Activated naive CD4-positive, alpha-beta T cell treated with anti-CD3 and anti-CD28 coated beads, Interleukin-2, amount 50 U/mL, for 72 hours (primary cell): ENCODE results near the gene ZMYND11. TPM values are rescaled to one million over a fixed set of nuclear protein-coding genes. Genes with fewer than 3 reads are reported as not detected.

ENCODE experiments used
- ATAC-seq, 2 donors: fragments of 150-1000 bp; cut with Tn5 transposase; 2 replicates each; pipeline ENCODE4 v1.10.0; 2021; ENCODE audit warnings: mild to moderate bottlenecking in 2 of 2, moderate library complexity in 2 of 2
- DNase-seq, 2 donors: peaks; one replicate each; pipeline ENCODE4 v3.0.0; 2021 to 2022; ENCODE audit warnings: low spot score in 2 of 2
- H3K27ac Mint-ChIP-seq, 2 donors: one replicate each; pipeline ENCODE4 v1.8.0; 2022; ENCODE audit warnings: mild to moderate bottlenecking in 2 of 2, mixed read lengths in 2 of 2
- H3K36me3 Mint-ChIP-seq, 2 donors: one replicate each; pipeline ENCODE4 v1.8.0; 2022; ENCODE audit warnings: mixed read lengths in 2 of 2
- H3K9me3 Mint-ChIP-seq, 2 donors: one replicate each; pipeline ENCODE4 v1.8.0; 2022; ENCODE audit warnings: mixed read lengths in 2 of 2
- total RNA-seq, 2 donors: library from RNA; stranded (reverse); gene quantifications; one replicate each; pipeline ENCODE4 v1.2.3, GENCODE V29; 2022

ZMYND11 gene
- total RNA-seq, 2 donors from 2014 or later, result 6.0 to 14.8 TPM

DNA sequence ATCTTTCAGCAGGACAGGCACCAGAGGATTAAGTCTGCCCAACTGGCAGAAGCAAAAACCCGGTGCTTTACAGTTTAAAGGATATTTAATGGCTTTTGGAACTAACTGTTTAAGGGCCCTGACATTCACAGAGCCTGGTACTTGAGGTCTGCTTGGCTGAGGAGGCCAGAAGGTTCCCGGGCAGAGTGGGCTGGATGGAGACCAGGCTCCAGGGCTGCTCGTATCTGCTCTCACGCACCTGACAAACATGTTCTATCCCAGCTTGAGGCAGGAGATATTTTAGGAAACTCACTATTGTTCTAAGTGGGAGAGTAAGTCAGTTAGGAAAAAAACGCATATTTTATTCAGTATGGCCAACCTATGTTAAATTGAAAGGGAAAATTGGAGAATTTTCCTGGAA is 143.5 kb downstream of the ZMYND11 start:
- DNase-seq, result no peak
- ATAC-seq, result no peak
- Mint-ChIP-seq H3K9me3 (no peaks in the 10 kb centered on the region), H3K36me3 (no peaks in the 10 kb centered on the region), H3K27ac (no peak overlapping the region)

DNA sequence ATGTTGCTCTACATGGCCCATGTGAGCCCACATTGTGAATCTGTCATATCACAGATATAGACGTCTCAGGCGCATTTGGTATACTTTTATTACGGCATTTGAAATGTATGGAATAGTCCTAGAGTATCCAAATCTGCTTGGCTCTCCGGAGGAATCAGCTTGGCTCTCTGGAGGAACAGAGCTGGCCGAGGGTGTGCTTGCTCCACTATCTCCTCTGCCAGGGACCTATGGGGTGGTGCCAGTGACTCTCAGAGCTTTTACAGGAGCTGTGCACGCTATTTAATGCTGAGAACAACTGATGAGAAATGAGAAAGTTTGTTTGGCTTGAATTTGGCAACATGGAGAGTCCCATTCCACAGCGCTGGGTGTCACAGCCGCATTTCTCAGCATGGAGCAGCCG is 144.0 kb downstream of the ZMYND11 start:
- H3K27ac Mint-ChIP-seq, result no peak overlapping the region
- no peak for ATAC-seq
- H3K9me3 Mint-ChIP-seq, result no peaks in the 10 kb centered on the region
- no peak for DNase-seq
- H3K36me3 Mint-ChIP-seq, result no peaks in the 10 kb centered on the region

DNA sequence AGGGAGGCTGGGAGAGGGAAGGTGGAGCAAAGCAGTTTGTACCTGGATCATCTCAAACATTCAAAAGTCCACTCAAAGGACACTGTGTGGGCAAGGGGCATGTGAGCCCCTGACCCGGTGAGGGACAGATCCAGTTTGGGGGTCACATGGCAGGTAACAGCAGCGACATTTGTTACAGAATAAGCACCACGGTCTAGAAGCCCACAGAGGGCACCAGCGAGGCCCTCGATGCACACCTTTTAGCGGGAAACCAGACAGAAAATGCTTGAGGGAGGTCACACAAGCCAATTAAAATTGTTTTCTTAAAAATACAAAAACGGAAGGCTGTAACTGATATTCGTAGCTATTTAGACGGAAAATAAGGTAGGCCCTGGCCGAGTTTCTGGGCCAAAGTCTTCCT is 144.4 kb downstream of the ZMYND11 start:
- no peak overlapping the region for H3K27ac Mint-ChIP-seq
- ATAC-seq, result no peak
- no peaks in the 10 kb centered on the region for H3K9me3 Mint-ChIP-seq
- no peak for DNase-seq
- H3K36me3 Mint-ChIP-seq, result no peaks in the 10 kb centered on the region

- ATAC-seq (peak; percentile 30 to 39), DNase-seq (no peak)
- no peaks in the 10 kb centered on the region for H3K9me3 Mint-ChIP-seq
- H3K27ac Mint-ChIP-seq, result no peak overlapping the region
- no peaks in the 10 kb centered on the region for H3K36me3 Mint-ChIP-seq
Measured at GRCh38 chr10:282294-283139, 147.3 kb downstream of the ZMYND11 start.

DNA sequence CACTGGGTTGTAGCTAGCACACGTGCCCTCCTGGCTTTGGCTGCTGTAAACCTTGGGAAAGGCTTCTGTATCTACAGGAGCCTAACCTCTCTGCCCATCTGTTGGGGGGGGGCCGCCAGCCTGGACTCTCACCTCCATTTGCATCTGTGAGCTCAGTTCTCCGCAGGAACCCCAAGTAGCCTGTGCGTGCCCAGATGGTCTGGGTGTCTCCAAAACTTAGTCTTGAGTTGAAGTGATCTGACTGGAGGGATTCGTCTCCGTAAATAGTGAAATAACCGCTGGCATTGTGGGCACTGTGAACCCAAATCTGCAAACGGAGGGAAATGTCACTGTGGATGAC is 147.9 kb downstream of the ZMYND11 start:
- H3K27ac Mint-ChIP-seq, result no peak overlapping the region
- no peak for DNase-seq

DNA sequence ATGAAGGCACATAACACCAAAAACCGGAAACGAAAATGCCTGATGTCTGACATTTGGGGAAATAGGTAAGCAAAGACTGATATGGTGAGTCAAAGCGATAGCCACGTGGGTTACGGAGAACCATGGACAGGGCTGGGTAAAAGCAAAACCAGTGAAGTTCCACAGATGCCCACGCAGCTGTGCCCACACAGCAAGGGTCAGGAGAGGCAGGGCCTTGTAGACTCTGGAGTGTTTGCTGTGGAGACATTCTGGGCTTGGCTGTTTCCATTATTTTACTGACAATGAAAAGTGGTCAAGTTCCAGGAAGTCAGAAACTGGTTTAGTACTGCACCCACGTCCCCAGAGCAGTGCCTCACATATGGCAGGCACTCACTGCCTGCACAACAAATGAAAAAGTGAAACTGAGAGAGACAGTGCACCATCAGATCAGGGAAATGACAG is 148.7 kb downstream of the ZMYND11 start:
- DNase-seq, result peak in 1 of 2 donors; percentile 13
- Mint-ChIP-seq H3K27ac (peak overlapping the region in 1 of 2 donors; percentile 11), H3K9me3 (no peaks in the 10 kb centered on the region), H3K36me3 (no peaks in the 10 kb centered on the region)
- ATAC-seq, result peak; percentile 80 to 81

More for the DNA sequence above, 147.9 kb downstream of the ZMYND11 start:
- H3K9me3 Mint-ChIP-seq, result no peaks in the 10 kb centered on the region
- H3K36me3 Mint-ChIP-seq, result no peaks in the 10 kb centered on the region
- ATAC-seq, result no peak

GRCh38 chr10:285216-285615 is 150.0 kb downstream of the ZMYND11 start:
- no peak for DNase-seq
- Mint-ChIP-seq H3K27ac (peak overlapping the region in 1 of 2 donors; percentile 91), H3K36me3 (no peaks in the 10 kb centered on the region), H3K9me3 (no peaks in the 10 kb centered on the region)
- ATAC-seq, result no peak

- no peak for DNase-seq
- ATAC-seq, result no peak
- H3K36me3 Mint-ChIP-seq, result no peaks in the 10 kb centered on the region
- no peaks in the 10 kb centered on the region for H3K9me3 Mint-ChIP-seq
- H3K27ac Mint-ChIP-seq, result no peak overlapping the region
Measured at GRCh38 chr10:287026-287709, 151.9 kb downstream of the ZMYND11 start.

GRCh38 chr10:287814-288213 is 152.6 kb downstream of the ZMYND11 start:
- Mint-ChIP-seq H3K36me3 (no peaks in the 10 kb centered on the region), H3K9me3 (no peaks in the 10 kb centered on the region), H3K27ac (no peak overlapping the region)
- ATAC-seq (no peak), DNase-seq (no peak)

- DNase-seq, result no peak
- no peak overlapping the region for H3K27ac Mint-ChIP-seq
- ATAC-seq, result no peak
- no peaks in the 10 kb centered on the region for H3K36me3 Mint-ChIP-seq
- H3K9me3 Mint-ChIP-seq, result no peaks in the 10 kb centered on the region
Measured at GRCh38 chr10:288316-289200, 153.3 kb downstream of the ZMYND11 start.

DNA sequence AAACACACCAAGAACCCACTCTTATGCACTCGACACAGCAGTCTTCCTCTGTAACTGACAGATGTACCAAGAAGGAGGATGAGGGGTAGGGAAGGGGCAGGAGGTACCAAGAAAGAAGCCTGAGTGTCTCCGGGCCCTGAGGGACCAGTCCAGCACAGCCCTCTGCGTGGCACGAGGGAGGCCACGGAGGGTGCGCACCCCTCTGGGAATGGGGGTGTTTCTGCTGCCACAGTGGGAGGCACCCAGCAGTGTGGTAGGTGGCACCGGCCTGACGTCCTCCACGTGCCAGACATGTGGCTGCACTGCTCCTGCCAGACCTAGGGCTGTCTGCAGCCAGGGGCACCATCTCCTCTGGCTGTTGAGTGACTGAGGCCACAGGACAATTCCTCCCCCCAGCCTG is 154.3 kb downstream of the ZMYND11 start:
- DNase-seq (no peak), ATAC-seq (no peak)
- Mint-ChIP-seq H3K36me3 (no peaks in the 10 kb centered on the region), H3K27ac (no peak overlapping the region), H3K9me3 (no peaks in the 10 kb centered on the region)

GRCh38 chr10:290026-290725 is 154.9 kb downstream of the ZMYND11 start:
- H3K27ac Mint-ChIP-seq, result no peak overlapping the region
- ATAC-seq, result no peak
- no peak for DNase-seq
- no peaks in the 10 kb centered on the region for H3K9me3 Mint-ChIP-seq
- H3K36me3 Mint-ChIP-seq, result no peaks in the 10 kb centered on the region

GRCh38 chr10:293636-294035 is 158.4 kb downstream of the ZMYND11 start:
- Mint-ChIP-seq H3K9me3 (peaks cover 0 to 3% of the 10 kb centered on the region in 2 donors), H3K27ac (no peak overlapping the region), H3K36me3 (no peaks in the 10 kb centered on the region)
- DNase-seq (no peak), ATAC-seq (no peak)

- Mint-ChIP-seq H3K36me3 (no peaks in the 10 kb centered on the region), H3K9me3 (peaks cover 0 to 3% of the 10 kb centered on the region in 2 donors), H3K27ac (peak overlapping the region in 1 of 2 donors; percentile 11)
- ATAC-seq, result no peak
- DNase-seq, result no peak
Measured at GRCh38 chr10:297567-297966, 162.3 kb downstream of the ZMYND11 start.

GRCh38 chr10:298033-298432 is 162.8 kb downstream of the ZMYND11 start:
- no peak for ATAC-seq
- Mint-ChIP-seq H3K36me3 (no peaks in the 10 kb centered on the region), H3K9me3 (peaks cover 0 to 3% of the 10 kb centered on the region in 2 donors), H3K27ac (no peak overlapping the region)
- no peak for DNase-seq

DNA sequence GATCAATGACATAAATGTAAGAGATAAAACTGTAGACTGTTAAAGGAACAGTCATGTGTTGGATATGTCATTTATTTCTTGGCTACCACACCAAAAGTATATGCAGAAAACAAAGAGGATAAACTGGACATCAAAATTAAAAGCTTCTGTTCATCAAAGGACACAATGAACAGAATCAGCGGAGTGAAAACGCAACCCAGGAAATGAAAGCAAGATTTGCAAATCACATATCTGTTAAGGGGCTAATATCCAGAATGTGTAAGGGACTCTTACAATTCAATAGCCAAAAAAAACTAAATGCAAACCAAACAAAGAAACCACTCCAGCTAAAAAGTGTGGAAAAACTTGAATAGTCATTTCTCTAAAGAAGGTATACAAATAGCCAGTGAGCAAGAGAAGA is 164.3 kb downstream of the ZMYND11 start:
- no peak overlapping the region for H3K27ac Mint-ChIP-seq
- H3K9me3 Mint-ChIP-seq, result peaks cover 0 to 3% of the 10 kb centered on the region in 2 donors
- ATAC-seq (no peak), DNase-seq (no peak)
- H3K36me3 Mint-ChIP-seq, result no peaks in the 10 kb centered on the region
